VCaP (cell line): ENCODE results near the gene KDM2B.

Experiments used
- H3K27ac ChIP-seq: fragments of 450-650 bp; 2 replicates; pipeline ENCODE4 v1.5.1; 2017
- TF ChIP-seq, protein P1 (sequence below): fragments of 450-650 bp; conservative IDR thresholded peaks from 2 replicates; pipeline ENCODE4 v1.5.1; 2017; ENCODE audit warnings: mild to moderate bottlenecking, moderate library complexity

Gene KDM2B

DNA sequence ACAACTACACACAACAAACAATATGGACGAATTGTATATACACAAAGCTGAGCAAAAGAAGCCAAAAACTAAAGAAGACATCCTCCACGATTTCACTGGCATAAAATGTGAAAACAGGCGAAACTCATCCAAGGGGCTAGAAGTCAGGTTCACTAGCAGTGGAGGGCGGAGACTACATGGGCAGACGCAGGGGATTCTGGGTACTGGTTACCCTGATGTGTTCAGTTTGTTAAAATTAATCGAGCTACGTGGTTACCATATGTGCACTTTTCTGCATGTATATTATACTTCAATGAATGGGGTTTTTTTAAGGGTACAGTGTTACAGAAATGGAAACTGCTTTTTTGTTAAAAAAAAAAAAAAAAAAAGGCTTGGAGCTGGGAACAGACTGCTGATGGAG lies 12.3 kb downstream of the KDM2B start:
- H3K27ac ChIP-seq: no peak overlapping the region
- TF ChIP-seq, protein P1, sequence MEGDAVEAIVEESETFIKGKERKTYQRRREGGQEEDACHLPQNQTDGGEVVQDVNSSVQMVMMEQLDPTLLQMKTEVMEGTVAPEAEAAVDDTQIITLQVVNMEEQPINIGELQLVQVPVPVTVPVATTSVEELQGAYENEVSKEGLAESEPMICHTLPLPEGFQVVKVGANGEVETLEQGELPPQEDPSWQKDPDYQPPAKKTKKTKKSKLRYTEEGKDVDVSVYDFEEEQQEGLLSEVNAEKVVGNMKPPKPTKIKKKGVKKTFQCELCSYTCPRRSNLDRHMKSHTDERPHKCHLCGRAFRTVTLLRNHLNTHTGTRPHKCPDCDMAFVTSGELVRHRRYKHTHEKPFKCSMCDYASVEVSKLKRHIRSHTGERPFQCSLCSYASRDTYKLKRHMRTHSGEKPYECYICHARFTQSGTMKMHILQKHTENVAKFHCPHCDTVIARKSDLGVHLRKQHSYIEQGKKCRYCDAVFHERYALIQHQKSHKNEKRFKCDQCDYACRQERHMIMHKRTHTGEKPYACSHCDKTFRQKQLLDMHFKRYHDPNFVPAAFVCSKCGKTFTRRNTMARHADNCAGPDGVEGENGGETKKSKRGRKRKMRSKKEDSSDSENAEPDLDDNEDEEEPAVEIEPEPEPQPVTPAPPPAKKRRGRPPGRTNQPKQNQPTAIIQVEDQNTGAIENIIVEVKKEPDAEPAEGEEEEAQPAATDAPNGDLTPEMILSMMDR: no peak

DNA sequence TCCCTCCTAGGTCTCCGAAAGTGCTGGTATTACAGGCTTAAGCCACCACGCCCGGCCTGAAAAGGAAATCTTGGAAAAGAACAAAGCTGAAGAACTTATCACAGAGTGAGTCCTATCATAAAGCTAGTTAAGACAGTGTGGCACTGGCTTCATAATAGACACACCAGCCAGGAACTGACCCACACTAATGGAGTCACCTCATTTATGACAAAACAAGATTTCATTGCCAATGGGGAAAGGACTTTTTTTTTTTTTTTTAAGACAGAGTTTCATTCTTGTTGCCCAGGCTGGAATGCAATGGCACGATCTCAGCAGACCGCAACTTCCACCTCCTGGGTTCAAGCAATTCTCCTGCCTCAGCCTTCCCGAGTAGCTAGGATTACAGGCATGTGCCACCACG lies 15.7 kb downstream of the KDM2B start:
- H3K27ac ChIP-seq: no peak overlapping the region
- TF ChIP-seq, protein P1: no peak

DNA sequence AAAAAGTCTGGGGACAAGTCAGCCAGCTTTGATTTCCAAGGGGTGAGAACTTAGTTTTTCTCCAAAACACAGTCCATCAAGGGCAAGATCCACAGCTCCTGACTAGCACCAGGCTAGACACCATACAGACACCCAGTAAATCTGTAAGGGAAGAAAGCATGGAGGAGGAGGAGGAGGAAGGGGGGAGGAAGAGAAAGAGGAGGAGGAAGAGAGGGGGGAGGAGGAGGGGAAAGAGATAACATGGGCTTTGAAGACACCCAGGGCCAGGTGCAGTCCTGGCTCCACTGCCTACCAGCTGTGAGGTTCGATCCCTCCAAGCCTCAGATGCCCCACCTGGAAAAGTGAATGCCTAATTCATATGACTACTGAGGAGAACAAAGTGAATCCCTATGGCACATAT lies 18.3 kb downstream of the KDM2B start:
- H3K27ac ChIP-seq: no peak overlapping the region

DNA sequence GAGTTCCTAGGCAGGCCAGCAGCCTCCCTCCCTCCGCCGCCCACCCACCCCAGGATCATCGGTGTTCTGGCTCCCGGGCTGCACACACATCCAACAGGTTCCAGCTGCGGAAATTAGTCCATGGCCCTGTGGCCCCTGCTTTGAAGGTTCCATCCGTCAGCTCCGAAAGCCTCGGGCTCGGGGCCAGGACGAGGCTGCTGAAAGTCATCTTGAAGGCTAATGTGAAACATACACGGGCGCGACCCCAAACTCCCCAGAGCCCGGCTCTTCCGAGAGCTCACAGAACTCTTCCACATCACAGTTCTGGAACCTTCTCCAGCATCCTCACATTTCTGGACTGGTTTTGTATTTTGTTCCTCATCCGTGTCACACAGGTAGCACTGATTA lies 19.8 kb downstream of the KDM2B start:
- TF ChIP-seq, protein P1: no peak

More for the DNA sequence above, 18.3 kb downstream of the KDM2B start:
- TF ChIP-seq, protein P1: no peak

DNA sequence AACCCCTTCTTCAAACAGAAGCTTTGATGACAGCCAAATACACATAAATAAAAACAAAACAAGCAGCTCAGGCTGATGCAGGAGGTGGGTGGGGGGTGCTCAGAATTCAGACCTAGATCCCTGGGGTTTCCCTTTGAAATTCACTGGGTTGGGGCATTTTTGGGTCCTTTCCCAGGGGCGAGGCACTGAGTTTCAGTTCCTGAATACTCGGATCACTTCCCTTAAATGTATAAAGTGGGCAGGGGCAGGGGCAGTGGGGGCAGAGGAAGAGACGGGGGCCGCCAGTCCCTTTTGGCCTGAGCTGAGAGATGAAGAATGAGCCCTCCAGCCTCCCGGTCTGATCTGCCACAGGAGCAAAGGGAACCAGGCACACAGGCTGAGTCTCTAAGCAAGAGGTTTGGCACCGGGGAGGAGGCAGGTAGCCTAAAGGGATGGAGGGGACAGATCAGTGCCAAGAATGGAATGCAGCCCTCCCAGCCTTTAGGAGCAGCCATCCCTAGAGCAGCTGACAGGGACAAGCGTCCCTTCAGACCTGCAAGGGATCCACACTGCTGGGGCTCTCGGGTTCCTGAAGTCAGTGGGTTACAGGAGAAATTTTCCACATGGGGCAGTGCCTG lies 20.3 kb downstream of the KDM2B start:
- TF ChIP-seq, protein P1: no peak
- H3K27ac ChIP-seq: no peak overlapping the region

More for the DNA sequence above, 19.8 kb downstream of the KDM2B start:
- H3K27ac ChIP-seq: no peak overlapping the region

DNA sequence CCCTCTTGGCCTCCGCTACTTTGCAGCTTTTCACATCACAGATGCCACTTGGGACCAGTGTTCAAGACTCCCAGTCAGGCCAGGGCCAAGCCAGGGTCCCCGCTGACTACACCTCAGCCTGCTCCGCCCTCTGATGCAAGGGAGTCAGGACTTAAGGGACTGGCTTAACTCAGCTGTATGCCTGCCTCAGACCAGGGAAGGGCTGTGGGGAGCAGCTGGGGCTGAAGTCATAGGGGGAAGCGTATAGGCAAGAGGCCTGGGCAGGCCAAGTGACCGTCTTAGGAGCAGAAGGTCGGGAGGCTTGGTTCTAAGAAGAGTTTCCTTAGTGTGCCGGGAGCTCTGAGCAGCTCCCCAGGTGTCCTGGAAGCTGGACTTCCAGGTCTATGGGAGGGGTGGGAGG lies 21.9 kb downstream of the KDM2B start:
- no peak overlapping the region for H3K27ac ChIP-seq
- TF ChIP-seq, protein P1: no peak

DNA sequence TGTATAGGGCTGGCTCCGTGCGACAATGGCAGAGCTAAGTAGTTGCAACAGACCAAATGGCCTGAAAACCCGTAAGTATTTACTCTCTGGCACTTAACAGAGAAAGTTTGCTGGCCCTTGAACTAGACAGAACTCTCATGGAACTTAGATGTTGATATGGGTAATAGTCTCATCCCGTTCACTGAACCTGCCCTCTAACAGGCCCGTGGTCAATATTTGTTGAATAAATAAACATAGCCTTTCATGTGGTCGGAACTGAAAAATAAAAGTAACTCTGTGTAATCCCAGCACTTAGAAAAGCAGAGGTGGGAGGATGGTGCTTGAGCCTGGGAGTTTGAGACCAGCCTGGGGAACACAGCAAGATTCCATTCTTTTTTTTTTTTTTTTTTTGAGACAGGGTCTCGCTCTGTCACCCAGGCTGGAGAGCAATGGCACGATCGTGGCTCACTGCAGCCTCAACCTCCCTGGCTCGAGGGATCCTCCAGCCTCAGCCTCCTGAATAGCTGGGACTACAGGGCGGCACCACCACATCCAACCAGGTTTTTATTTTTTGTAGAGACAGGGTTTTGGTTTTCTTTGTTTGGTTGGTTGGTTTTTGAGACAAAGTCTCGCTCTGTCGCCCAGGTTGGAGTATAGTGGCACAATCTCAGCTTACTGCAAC lies 29.7 kb downstream of the KDM2B start:
- TF ChIP-seq, protein P1: no peak
- no peak overlapping the region for H3K27ac ChIP-seq
